HG03520 (cell line): ENCODE results near the gene ZBTB7C.

Source experiments
- ATAC-seq: cut with Tn5 transposase; IDR thresholded peaks from one replicate; pipeline ENCODE4 v1.9.1; 2021; ENCODE audit warnings: mild to moderate bottlenecking, moderate library complexity; ENCODE audit not compliant: unreplicated experiment

Gene ZBTB7C

GRCh38 chr18:48219810-48220499 is 189.2 kb downstream of the ZBTB7C start:
- no peak for ATAC-seq

- ATAC-seq = no peak
Observed at GRCh38 chr18:48219037-48219809, 190.0 kb downstream of the ZBTB7C start.

GRCh38 chr18:48218285-48219022 is 190.7 kb downstream of the ZBTB7C start:
- ATAC-seq = no peak

- ATAC-seq = no peak
Observed at GRCh38 chr18:48217258-48218250, 191.6 kb downstream of the ZBTB7C start.

- no peak for ATAC-seq
Observed at GRCh38 chr18:48216639-48217257, 192.4 kb downstream of the ZBTB7C start.

GRCh38 chr18:48215876-48216638 is 193.1 kb downstream of the ZBTB7C start:
- no peak for ATAC-seq

- ATAC-seq = no peak
Observed at GRCh38 chr18:48213791-48214190, 195.4 kb downstream of the ZBTB7C start.

GRCh38 chr18:48208432-48209140 is 200.6 kb downstream of the ZBTB7C start:
- no peak for ATAC-seq

- no peak for ATAC-seq
Observed at GRCh38 chr18:48207733-48208132, 201.4 kb downstream of the ZBTB7C start.

GRCh38 chr18:48206887-48207286 is 202.3 kb downstream of the ZBTB7C start:
- ATAC-seq = no peak

- no peak for ATAC-seq
Observed at GRCh38 chr18:48203961-48204666, 205.1 kb downstream of the ZBTB7C start.

- no peak for ATAC-seq
Observed at GRCh38 chr18:48203288-48203945, 205.8 kb downstream of the ZBTB7C start.

- no peak for ATAC-seq
Observed at GRCh38 chr18:48202350-48203260, 206.6 kb downstream of the ZBTB7C start.

- ATAC-seq = no peak
Observed at GRCh38 chr18:48202006-48202348, 207.2 kb downstream of the ZBTB7C start.

GRCh38 chr18:48201337-48202005 is 207.7 kb downstream of the ZBTB7C start:
- ATAC-seq = no peak
